Testis (tissue), 3 donors: ENCODE data around the gene BOLA3. TPM values are rescaled to one million over a fixed set of nuclear protein-coding genes. Genes with fewer than 3 reads are reported as not detected.
"Not testable (repeated sequence)": the region's sequence is repeated elsewhere in the genome, so short reads cannot be mapped to it uniquely, and the experiment has no call there.

Experiments
- DNase-seq: peaks from one replicate; pipeline ENCODE4 v3.0.0-alpha.2; 2019
- H3K27ac ChIP-seq, 2 donors: fragments of 200-600 bp; sonication (generic); one replicate each; pipeline ENCODE4 v1.5.1; 2019
- H3K27me3 ChIP-seq: fragments of 200-600 bp; sonication (generic); one replicate; pipeline ENCODE4 v1.5.1; 2019
- H3K36me3 ChIP-seq: fragments of 200-600 bp; sonication (generic); one replicate; pipeline ENCODE4 v1.5.1; 2017; ENCODE audit warnings: low read depth; ENCODE audit errors: missing control alignments
- H3K4me1 ChIP-seq: fragments of 200-600 bp; sonication (generic); one replicate; pipeline ENCODE4 v1.5.1; 2019
- H3K4me3 ChIP-seq, 2 donors: fragments of 200-600 bp; sonication (generic); one replicate each; pipeline ENCODE4 v1.5.1; 2017 to 2019
- H3K9me3 ChIP-seq: fragments of 200-600 bp; sonication (generic); one replicate; pipeline ENCODE4 v1.5.1; 2017
- CTCF ChIP-seq, 3 experiments: fragments of 450-650 bp in 2 of 3; fragments of 200-600 bp in 1 of 3; sonication (generic) in 1 of 3; IDR thresholded peaks; one replicate each; pipeline ENCODE4 v1.5.1; 2016 to 2019; ENCODE audit warnings: antibody characterized with exemption in 3 of 3, mild to moderate bottlenecking in 2 of 3, moderate library complexity in 1 of 3
- POLR2A ChIP-seq: fragments of 450-650 bp; IDR thresholded peaks from one replicate; pipeline ENCODE4 v1.6.1; 2017; ENCODE audit warnings: antibody characterized with exemption, mild to moderate bottlenecking, moderate library complexity
- WGBS, 2 donors: methylation state at CpG; one replicate each; pipeline ENCODE4 v1.1.5; 2018; 5-methylcytosine and 5-hydroxymethylcytosine counted together
- intact Hi-C: fragments of 100-400 bp; cut with DNase I; formaldehyde crosslinking; loops from one replicate; pipeline ENCODE4 v1.15.1; 2023; ENCODE audit warnings: low total_unique reads
- polyA plus RNA-seq: library from polyadenylated mRNA; stranded (reverse); fragments of 350-450 nt; fragmentation: Illumina TruSeq; extraction: RNeasy Lipid Tissue Mini Kit (QIAGEN cat#74804); gene quantifications from one replicate; pipeline ENCODE4 v1.2.3, GENCODE V29; 2014; ENCODE audit warnings: low read depth, low replicate concordance; ENCODE audit not compliant: insufficient read depth
- total RNA-seq, 2 donors: library from RNA; depleted of rRNA; stranded (reverse); fragments of >200 nt; gene quantifications; one replicate each; pipeline ENCODE4 v1.2.3, GENCODE V29; 2016

Gene BOLA3
- total and polyA plus RNA-seq, 3 donors from 2014 or later, result 40.2 to 56.2 (median 41.9) TPM

- Histone ChIP-seq H3K27ac (no peak overlapping the region), H3K36me3 (no peaks in the 10 kb centered on the region), H3K4me3 (no peak overlapping the region), H3K27me3 (no peaks in the 10 kb centered on the region), H3K4me1 (no peaks in the 10 kb centered on the region), H3K9me3 (no peaks in the 10 kb centered on the region)
- DNase-seq, result no peak
- intact Hi-C loops, result no loop called here
- TF ChIP-seq CTCF (IDR thresholded peaks at IDR 0.05) (no peak), POLR2A (no peak)
- 87 to 94% methylated on average over 8 to 13 of the region's 13 CpGs for WGBS, 2 donors
These were observed 54.3 kb downstream of the BOLA3 start for GRCh38 chr2:74093426-74093825.

GRCh38 chr2:74092275-74092674 is 55.4 kb downstream of the BOLA3 start:
- Histone ChIP-seq H3K27ac (no peak overlapping the region), H3K9me3 (no peaks in the 10 kb centered on the region), H3K4me1 (no peaks in the 10 kb centered on the region), H3K4me3 (no peak overlapping the region), H3K36me3 (no peaks in the 10 kb centered on the region), H3K27me3 (no peaks in the 10 kb centered on the region)
- TF ChIP-seq POLR2A (no peak), CTCF (IDR thresholded peaks at IDR 0.05) (no peak)
- 90 to 100% methylated on average over 5 to 7 of the region's 7 CpGs for WGBS, 2 donors
- no peak for DNase-seq
- intact Hi-C loops, result no loop called here

- intact Hi-C loops, result no loop called here
- H3K36me3 ChIP-seq, result no peaks in the 10 kb centered on the region
- H3K27me3 ChIP-seq, result no peaks in the 10 kb centered on the region
- no peaks in the 10 kb centered on the region for H3K4me1 ChIP-seq
- H3K9me3 ChIP-seq, result no peaks in the 10 kb centered on the region
- H3K27ac ChIP-seq, result no peak overlapping the region
- H3K4me3 ChIP-seq, result no peak overlapping the region
- DNase-seq, result no peak
- whole genome bisulfite sequencing, 2 donors, result 93 to 94% methylated on average over 3 of the region's 3 CpGs
- TF ChIP-seq POLR2A (no peak), CTCF (IDR thresholded peaks at IDR 0.05) (no peak)
These were observed 56.3 kb downstream of the BOLA3 start for GRCh38 chr2:74091391-74091790.

- intact Hi-C loops, result no loop called here
- Histone ChIP-seq H3K27ac (no peak overlapping the region), H3K27me3 (no peaks in the 10 kb centered on the region), H3K4me1 (no peaks in the 10 kb centered on the region), H3K36me3 (no peaks in the 10 kb centered on the region), H3K9me3 (no peaks in the 10 kb centered on the region), H3K4me3 (no peak overlapping the region)
- TF ChIP-seq POLR2A, result no peak
- TF ChIP-seq CTCF (IDR thresholded peaks at IDR 0.05), result no peak
- WGBS, 2 donors, result 93% methylated on average over 21 to 26 of the region's 26 CpGs
- DNase-seq, result no peak
These were observed 57.6 kb downstream of the BOLA3 start for GRCh38 chr2:74089816-74090745.

- H3K4me3 ChIP-seq, H3K27me3 ChIP-seq, H3K9me3 ChIP-seq, DNase-seq, intact Hi-C loops, H3K36me3 ChIP-seq, H3K27ac ChIP-seq, H3K4me1 ChIP-seq: not testable (repeated sequence)
- WGBS, 2 donors, result 92 to 94% methylated on average over 8 of the region's 8 CpGs
These were observed 59.0 kb downstream of the BOLA3 start for GRCh38 chr2:74088676-74089075.
